Astrocyte (in vitro differentiated cells and primary cell): Measurements from ENCODE around the gene SAMD4A. TPM values are rescaled to one million over a fixed set of nuclear protein-coding genes. Genes with fewer than 3 reads are reported as not detected.

ENCODE experiments used
- DNase-seq: peaks from one replicate; pipeline ENCODE4 v3.0.0-alpha.2; 2010; ENCODE audit warnings: low read depth
- FAIRE-seq: peaks from 2 replicates; lab custom pipeline; 2011; peaks lifted over from hg19 to GRCh38; lab: Jason Lieb, UNC
- H2AFZ ChIP-seq: 2 replicates; pipeline ENCODE4 v1.6.0; 2012; ENCODE audit warnings: low read depth, low read length, inconsistent platforms
- H3K27ac ChIP-seq: 2 replicates; pipeline ENCODE4 v1.5.1; 2011; ENCODE audit warnings: low read depth, low read length, inconsistent platforms
- H3K27me3 ChIP-seq: 2 replicates; pipeline ENCODE4 v1.6.0; 2011; ENCODE audit warnings: low read length, inconsistent platforms; ENCODE audit not compliant: insufficient read depth
- H3K36me3 ChIP-seq: 2 replicates; pipeline ENCODE4 v1.5.1; 2011; ENCODE audit warnings: low read length, inconsistent platforms; ENCODE audit not compliant: insufficient read depth
- H3K4me1 ChIP-seq: 2 replicates; pipeline ENCODE4 v1.5.1; 2011; ENCODE audit warnings: low read length, inconsistent platforms; ENCODE audit not compliant: insufficient read depth
- H3K4me2 ChIP-seq: 2 replicates; pipeline ENCODE4 v1.6.0; 2012; ENCODE audit warnings: low read length, inconsistent platforms
- H3K4me3 ChIP-seq: 2 replicates; pipeline ENCODE4 v1.5.1; 2011; ENCODE audit warnings: low read depth, mild to moderate bottlenecking, low read length, inconsistent platforms; ENCODE audit not compliant: insufficient read depth
- H3K79me2 ChIP-seq: 2 replicates; pipeline ENCODE4 v1.6.0; 2012; ENCODE audit warnings: mild to moderate bottlenecking, low read length, inconsistent platforms; ENCODE audit not compliant: insufficient read depth
- H3K9ac ChIP-seq: 2 replicates; pipeline ENCODE4 v1.6.0; 2012; ENCODE audit warnings: mild to moderate bottlenecking, low read length, inconsistent platforms
- H3K9me3 ChIP-seq: 2 replicates; pipeline ENCODE4 v1.5.1; 2012; ENCODE audit warnings: low read depth, mild to moderate bottlenecking, low read length, inconsistent platforms; ENCODE audit not compliant: insufficient read depth
- H4K20me1 ChIP-seq: 2 replicates; pipeline ENCODE4 v1.6.0; 2012; ENCODE audit warnings: low read length, inconsistent platforms; ENCODE audit not compliant: insufficient read depth
- H3K27ac Mint-ChIP-seq: one replicate; pipeline ENCODE4 v1.8.0; 2021; ENCODE audit warnings: mild to moderate bottlenecking, mixed read lengths; ENCODE audit not compliant: unreplicated experiment
- H3K27me3 Mint-ChIP-seq: one replicate; pipeline ENCODE4 v1.8.0; 2021; ENCODE audit warnings: low read depth, mixed read lengths; ENCODE audit not compliant: unreplicated experiment
- H3K36me3 Mint-ChIP-seq: one replicate; pipeline ENCODE4 v1.8.0; 2021; ENCODE audit warnings: low read depth, mixed read lengths; ENCODE audit not compliant: unreplicated experiment
- H3K4me1 Mint-ChIP-seq: one replicate; pipeline ENCODE4 v1.8.0; 2021; ENCODE audit warnings: low read depth, mixed read lengths; ENCODE audit not compliant: unreplicated experiment
- H3K4me3 Mint-ChIP-seq: one replicate; pipeline ENCODE4 v1.8.0; 2021; ENCODE audit warnings: mild to moderate bottlenecking, moderate library complexity, mixed read lengths; ENCODE audit not compliant: unreplicated experiment
- H3K9me3 Mint-ChIP-seq: one replicate; pipeline ENCODE4 v1.8.0; 2021; ENCODE audit warnings: mild to moderate bottlenecking, mixed read lengths; ENCODE audit not compliant: unreplicated experiment
- EZH2 ChIP-seq: IDR thresholded peaks from 2 replicates; pipeline ENCODE4 v1.6.1; 2012; ENCODE audit warnings: mild to moderate bottlenecking, low read length, inconsistent platforms; ENCODE audit not compliant: insufficient read depth
- total RNA-seq: library from RNA; stranded (reverse); gene quantifications from 2 replicates; pipeline ENCODE4 v1.2.1, GENCODE V29; 2021
- TF ChIP-seq, protein P1 (sequence below): IDR thresholded peaks from 2 replicates; pipeline ENCODE4 v1.5.1; 2011; ENCODE audit warnings: low read depth, mild to moderate bottlenecking, inconsistent platforms, low read length, moderate library complexity; ENCODE audit not compliant: insufficient read depth

SAMD4A gene
- total RNA-seq, 1 donor from 2014 or later, result 68.2 TPM

DNA sequence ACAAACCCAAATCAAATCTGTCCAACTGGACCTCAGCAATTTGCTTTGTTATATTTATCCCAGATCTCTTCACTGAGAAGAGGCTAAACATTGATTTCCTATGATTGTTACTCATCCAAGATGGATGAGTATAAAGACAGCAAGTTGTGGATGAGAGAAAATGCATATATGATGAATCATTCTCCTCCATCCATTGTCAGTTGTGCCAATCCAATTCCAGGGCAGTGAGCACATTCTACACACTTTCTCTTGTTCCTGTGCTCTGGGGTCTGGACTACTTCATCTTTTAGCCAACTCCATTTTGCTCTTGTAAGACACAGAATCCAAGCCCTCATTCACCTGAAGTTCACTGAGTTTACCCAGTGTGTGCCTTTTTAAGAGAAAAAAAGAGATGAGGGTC, 230.0 kb downstream of the SAMD4A start:
- Histone ChIP-seq H3K9me3 (peaks cover 10% of the 10 kb centered on the region), H3K36me3 (peaks cover 2% of the 10 kb centered on the region), H3K4me3 (no peak overlapping the region), H3K9ac (no peak overlapping the region), H3K4me1 (peaks cover 7% of the 10 kb centered on the region), H2AFZ (no peak overlapping the region), H3K4me2 (peak overlapping the region; percentile 44), H3K27ac (peak overlapping the region; percentile 11), H4K20me1 (no peaks in the 10 kb centered on the region), H3K79me2 (no peaks in the 10 kb centered on the region), H3K27me3 (no peaks in the 10 kb centered on the region)
- Mint-ChIP-seq H3K4me3 (no peak overlapping the region), H3K36me3 (peaks cover 12% of the 10 kb centered on the region), H3K4me1 (peaks cover 8% of the 10 kb centered on the region), H3K9me3 (peaks cover 15% of the 10 kb centered on the region), H3K27ac (no peak overlapping the region), H3K27me3 (no peaks in the 10 kb centered on the region)
- FAIRE-seq (peak; percentile 93), DNase-seq (peak; percentile 69)
- TF ChIP-seq EZH2, result no peak
- TF ChIP-seq, protein P1, sequence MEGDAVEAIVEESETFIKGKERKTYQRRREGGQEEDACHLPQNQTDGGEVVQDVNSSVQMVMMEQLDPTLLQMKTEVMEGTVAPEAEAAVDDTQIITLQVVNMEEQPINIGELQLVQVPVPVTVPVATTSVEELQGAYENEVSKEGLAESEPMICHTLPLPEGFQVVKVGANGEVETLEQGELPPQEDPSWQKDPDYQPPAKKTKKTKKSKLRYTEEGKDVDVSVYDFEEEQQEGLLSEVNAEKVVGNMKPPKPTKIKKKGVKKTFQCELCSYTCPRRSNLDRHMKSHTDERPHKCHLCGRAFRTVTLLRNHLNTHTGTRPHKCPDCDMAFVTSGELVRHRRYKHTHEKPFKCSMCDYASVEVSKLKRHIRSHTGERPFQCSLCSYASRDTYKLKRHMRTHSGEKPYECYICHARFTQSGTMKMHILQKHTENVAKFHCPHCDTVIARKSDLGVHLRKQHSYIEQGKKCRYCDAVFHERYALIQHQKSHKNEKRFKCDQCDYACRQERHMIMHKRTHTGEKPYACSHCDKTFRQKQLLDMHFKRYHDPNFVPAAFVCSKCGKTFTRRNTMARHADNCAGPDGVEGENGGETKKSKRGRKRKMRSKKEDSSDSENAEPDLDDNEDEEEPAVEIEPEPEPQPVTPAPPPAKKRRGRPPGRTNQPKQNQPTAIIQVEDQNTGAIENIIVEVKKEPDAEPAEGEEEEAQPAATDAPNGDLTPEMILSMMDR, result no peak

DNA sequence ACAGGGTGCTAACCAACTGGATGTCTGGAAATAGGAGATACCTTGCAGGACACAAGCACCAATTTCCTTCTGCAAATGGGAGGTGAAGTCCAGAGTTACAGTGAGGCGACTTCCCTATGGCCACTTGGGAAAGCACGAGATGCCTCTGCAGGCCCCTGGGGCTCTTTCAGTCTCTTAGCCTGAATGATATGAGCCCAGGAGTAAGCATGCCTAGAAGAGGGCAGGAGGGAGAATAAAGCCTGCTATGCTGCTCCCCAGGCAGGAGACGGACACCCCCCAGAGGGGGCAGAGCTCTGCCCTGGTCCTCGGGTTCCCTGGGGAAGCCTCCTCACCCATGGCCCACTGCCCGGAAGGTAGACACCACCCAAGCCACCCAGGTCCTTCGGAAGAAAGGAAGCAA, 230.6 kb downstream of the SAMD4A start:
- FAIRE-seq, result no peak
- H3K9ac ChIP-seq, result no peak overlapping the region
- Mint-ChIP-seq H3K36me3 (peaks cover 11% of the 10 kb centered on the region), H3K4me3 (no peak overlapping the region), H3K27me3 (no peaks in the 10 kb centered on the region), H3K4me1 (peaks cover 8% of the 10 kb centered on the region), H3K9me3 (peaks cover 15% of the 10 kb centered on the region), H3K27ac (no peak overlapping the region)
- no peak for DNase-seq
- no peak for TF ChIP-seq EZH2
- TF ChIP-seq, protein P1, result no peak
- peaks cover 7% of the 10 kb centered on the region for H3K4me1 ChIP-seq
- H4K20me1 ChIP-seq, result no peaks in the 10 kb centered on the region
- H3K4me3 ChIP-seq, result no peak overlapping the region
- peaks cover 10% of the 10 kb centered on the region for H3K9me3 ChIP-seq
- H3K27me3 ChIP-seq, result no peaks in the 10 kb centered on the region
- no peak overlapping the region for H2AFZ ChIP-seq
- H3K36me3 ChIP-seq, result no peaks in the 10 kb centered on the region
- no peaks in the 10 kb centered on the region for H3K79me2 ChIP-seq
- no peak overlapping the region for H3K4me2 ChIP-seq
- no peak overlapping the region for H3K27ac ChIP-seq

DNA sequence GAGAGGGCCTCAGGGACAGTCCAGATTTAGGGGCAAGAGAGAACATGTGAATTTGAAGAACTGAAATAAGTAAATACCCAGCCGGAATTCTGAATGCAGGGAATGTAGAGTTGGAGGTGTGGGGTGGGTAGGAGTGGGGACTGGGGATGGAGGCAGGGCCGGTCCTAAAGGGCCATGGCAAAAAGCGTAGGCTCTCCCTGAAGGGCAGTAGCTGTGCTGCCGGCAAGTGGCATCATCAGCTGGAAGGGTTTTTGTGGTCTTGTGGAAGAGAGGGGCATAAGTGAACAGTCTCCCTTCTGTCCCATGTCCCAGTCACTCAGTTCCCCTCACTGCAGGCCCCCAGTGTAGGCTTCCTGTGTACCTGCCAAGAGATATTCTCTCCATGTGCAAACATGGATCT, 231.1 kb downstream of the SAMD4A start:
- TF ChIP-seq, protein P1, result no peak
- TF ChIP-seq EZH2, result no peak
- Histone ChIP-seq H3K79me2 (no peaks in the 10 kb centered on the region), H3K4me3 (no peak overlapping the region), H2AFZ (no peak overlapping the region), H3K9ac (no peak overlapping the region), H3K4me2 (no peak overlapping the region), H3K4me1 (peaks cover 7% of the 10 kb centered on the region), H4K20me1 (no peaks in the 10 kb centered on the region), H3K36me3 (no peaks in the 10 kb centered on the region), H3K27me3 (no peaks in the 10 kb centered on the region), H3K9me3 (peaks cover 10% of the 10 kb centered on the region), H3K27ac (no peak overlapping the region)
- DNase-seq (no peak), FAIRE-seq (no peak)
- Mint-ChIP-seq H3K36me3 (peaks cover 11% of the 10 kb centered on the region), H3K4me3 (no peak overlapping the region), H3K27ac (no peak overlapping the region), H3K4me1 (peaks cover 8% of the 10 kb centered on the region), H3K9me3 (peaks cover 15% of the 10 kb centered on the region), H3K27me3 (peaks cover 3% of the 10 kb centered on the region)
